Measurements from ENCODE around the gene LRBA.

DNA sequence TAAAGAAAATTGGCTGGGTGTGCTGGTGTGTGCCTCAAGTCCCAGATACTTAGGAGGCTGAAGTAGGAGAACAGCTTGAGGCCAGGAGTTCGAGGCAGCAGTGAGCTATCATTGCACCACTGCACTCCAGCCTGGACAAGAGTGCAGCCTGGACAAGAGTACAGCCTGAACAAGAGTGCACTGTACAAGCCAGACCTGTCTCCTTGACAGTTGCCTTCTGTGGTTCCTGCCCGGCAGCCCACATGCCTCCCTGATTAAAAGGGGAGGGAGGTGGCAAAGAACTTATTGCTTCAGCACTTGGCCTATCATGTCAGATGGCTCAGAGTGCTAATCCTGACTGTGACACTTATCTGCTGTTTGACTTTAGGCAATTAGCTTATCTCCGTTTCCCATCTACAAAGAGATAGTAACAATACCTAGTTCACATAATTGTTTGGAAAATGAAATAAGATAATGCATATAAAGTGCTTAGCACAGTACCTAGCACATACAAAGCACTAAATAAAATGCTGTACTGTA lies 687.8 kb downstream of the LRBA start:
- TF ChIP-seq, protein P1, sequence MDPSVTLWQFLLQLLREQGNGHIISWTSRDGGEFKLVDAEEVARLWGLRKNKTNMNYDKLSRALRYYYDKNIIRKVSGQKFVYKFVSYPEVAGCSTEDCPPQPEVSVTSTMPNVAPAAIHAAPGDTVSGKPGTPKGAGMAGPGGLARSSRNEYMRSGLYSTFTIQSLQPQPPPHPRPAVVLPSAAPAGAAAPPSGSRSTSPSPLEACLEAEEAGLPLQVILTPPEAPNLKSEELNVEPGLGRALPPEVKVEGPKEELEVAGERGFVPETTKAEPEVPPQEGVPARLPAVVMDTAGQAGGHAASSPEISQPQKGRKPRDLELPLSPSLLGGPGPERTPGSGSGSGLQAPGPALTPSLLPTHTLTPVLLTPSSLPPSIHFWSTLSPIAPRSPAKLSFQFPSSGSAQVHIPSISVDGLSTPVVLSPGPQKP (IDR thresholded peaks at IDR 0.05; ENCODE audit: borderline replicate concordance, low read depth, low read length): no peak
- TF ChIP-seq, protein P2, sequence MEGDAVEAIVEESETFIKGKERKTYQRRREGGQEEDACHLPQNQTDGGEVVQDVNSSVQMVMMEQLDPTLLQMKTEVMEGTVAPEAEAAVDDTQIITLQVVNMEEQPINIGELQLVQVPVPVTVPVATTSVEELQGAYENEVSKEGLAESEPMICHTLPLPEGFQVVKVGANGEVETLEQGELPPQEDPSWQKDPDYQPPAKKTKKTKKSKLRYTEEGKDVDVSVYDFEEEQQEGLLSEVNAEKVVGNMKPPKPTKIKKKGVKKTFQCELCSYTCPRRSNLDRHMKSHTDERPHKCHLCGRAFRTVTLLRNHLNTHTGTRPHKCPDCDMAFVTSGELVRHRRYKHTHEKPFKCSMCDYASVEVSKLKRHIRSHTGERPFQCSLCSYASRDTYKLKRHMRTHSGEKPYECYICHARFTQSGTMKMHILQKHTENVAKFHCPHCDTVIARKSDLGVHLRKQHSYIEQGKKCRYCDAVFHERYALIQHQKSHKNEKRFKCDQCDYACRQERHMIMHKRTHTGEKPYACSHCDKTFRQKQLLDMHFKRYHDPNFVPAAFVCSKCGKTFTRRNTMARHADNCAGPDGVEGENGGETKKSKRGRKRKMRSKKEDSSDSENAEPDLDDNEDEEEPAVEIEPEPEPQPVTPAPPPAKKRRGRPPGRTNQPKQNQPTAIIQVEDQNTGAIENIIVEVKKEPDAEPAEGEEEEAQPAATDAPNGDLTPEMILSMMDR (conservative IDR thresholded peaks at IDR 0.05; ENCODE audit: low read depth, low read length): no peak
- TF ChIP-seq SMC3 (IDR thresholded peaks at IDR 0.05; ENCODE audit: low read depth, low read length): no peak
